ENCODE measurements around the gene RUFY4.

The RUFY4 gene

DNA sequence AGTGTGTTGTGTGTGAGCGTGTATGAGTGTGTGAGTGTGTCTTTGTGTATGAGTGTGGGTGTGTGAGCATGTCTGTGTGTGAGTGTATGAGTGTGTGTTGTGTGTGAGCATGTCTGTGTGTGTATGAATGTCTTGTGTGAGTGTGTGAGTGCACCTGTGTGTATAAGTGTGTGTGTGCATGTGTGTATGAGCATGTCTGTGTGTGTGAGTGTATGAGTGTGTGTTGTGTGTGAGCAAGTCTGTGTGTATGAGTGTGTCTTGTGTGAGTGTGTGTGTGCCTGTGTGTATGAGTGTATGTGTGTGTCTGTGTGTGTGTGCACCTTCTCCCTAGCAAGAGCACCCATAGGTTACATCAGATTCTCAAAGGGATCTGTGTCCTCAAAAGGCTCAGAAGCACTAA, 37.8 kb upstream of the RUFY4 start:
- Histone ChIP-seq H3K4me3 (ENCODE audit: low read length) (no peak overlapping the region), H3K9ac (ENCODE audit: low read length) (no peak overlapping the region), H3K36me3 (replicated peaks; ENCODE audit: low read depth, low read length) (no peaks in the 10 kb centered on the region), H3K27me3 (ENCODE audit: low read depth, low read length) (0 out of 2 replicates have a peak, but pooled peaks cover 2% of the 10 kb centered on the region), H2AFZ (ENCODE audit: low read depth, low read length) (no peak overlapping the region), H4K20me1 (ENCODE audit: insufficient read depth, low read length) (no peaks in the 10 kb centered on the region), H3K9me3 (ENCODE audit: insufficient read depth, low read length) (no peaks in the 10 kb centered on the region), H3K4me2 (ENCODE audit: low read length) (no peak overlapping the region), H3K79me2 (ENCODE audit: low read length) (no peaks in the 10 kb centered on the region), H3K4me1 (ENCODE audit: low read length) (peaks cover 6% of the 10 kb centered on the region; the same call in 1 of the 2 replicates), H3K27ac (ENCODE audit: low read length) (no peak overlapping the region)
- TF ChIP-seq, protein P1, sequence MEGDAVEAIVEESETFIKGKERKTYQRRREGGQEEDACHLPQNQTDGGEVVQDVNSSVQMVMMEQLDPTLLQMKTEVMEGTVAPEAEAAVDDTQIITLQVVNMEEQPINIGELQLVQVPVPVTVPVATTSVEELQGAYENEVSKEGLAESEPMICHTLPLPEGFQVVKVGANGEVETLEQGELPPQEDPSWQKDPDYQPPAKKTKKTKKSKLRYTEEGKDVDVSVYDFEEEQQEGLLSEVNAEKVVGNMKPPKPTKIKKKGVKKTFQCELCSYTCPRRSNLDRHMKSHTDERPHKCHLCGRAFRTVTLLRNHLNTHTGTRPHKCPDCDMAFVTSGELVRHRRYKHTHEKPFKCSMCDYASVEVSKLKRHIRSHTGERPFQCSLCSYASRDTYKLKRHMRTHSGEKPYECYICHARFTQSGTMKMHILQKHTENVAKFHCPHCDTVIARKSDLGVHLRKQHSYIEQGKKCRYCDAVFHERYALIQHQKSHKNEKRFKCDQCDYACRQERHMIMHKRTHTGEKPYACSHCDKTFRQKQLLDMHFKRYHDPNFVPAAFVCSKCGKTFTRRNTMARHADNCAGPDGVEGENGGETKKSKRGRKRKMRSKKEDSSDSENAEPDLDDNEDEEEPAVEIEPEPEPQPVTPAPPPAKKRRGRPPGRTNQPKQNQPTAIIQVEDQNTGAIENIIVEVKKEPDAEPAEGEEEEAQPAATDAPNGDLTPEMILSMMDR (IDR thresholded peaks at IDR 0.05; ENCODE audit: low read depth, low read length) = no peak
- TF ChIP-seq EZH2phosphoT487 (IDR thresholded peaks at IDR 0.05; ENCODE audit: low read depth) = no peak

DNA sequence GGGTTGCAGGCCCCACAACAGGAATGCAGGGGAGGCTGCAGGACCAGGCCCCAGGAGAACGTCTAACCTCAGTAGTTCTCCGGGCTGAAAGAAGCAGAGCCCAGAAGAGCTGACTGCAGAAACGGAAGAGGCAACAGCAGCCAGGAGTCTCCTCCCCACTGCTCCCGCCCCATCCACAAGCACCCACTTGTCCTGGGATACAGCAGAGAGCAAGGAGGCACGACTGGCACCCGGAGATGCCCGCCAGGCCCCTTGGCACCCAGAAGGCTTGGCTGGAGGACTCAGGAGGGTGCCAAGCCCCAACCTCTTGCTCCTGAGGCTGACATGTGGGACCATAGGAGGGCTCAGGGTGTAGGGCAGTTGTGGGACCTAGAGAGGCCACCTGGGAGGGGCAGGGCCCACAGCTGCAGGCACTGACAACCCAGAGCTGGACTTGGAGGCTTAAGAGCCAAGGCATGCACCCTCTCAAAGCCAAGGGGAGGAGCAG, 37.2 kb upstream of the RUFY4 start:
- H3K27ac ChIP-seq (ENCODE audit: low read length) = no peak overlapping the region
- no peaks in the 10 kb centered on the region for H3K9me3 ChIP-seq (ENCODE audit: insufficient read depth, low read length)
- H4K20me1 ChIP-seq (ENCODE audit: insufficient read depth, low read length) = no peaks in the 10 kb centered on the region
- no peak overlapping the region for H3K4me2 ChIP-seq (ENCODE audit: low read length)
- H3K9ac ChIP-seq (ENCODE audit: low read length) = no peak overlapping the region
- H3K4me3 ChIP-seq (ENCODE audit: low read length) = no peak overlapping the region
- H3K4me1 ChIP-seq (ENCODE audit: low read length) = peaks cover 6% of the 10 kb centered on the region; the same call in 1 of the 2 replicates
- H3K36me3 ChIP-seq (replicated peaks; ENCODE audit: low read depth, low read length) = no peaks in the 10 kb centered on the region
- no peak overlapping the region for H2AFZ ChIP-seq (ENCODE audit: low read depth, low read length)
- no peaks in the 10 kb centered on the region for H3K79me2 ChIP-seq (ENCODE audit: low read length)
- no peak for TF ChIP-seq EZH2phosphoT487 (IDR thresholded peaks at IDR 0.05; ENCODE audit: low read depth)
- TF ChIP-seq, protein P1 (IDR thresholded peaks at IDR 0.05; ENCODE audit: low read depth, low read length) = no peak
- 0 out of 2 replicates have a peak, but pooled peaks cover 2% of the 10 kb centered on the region for H3K27me3 ChIP-seq (ENCODE audit: low read depth, low read length)

DNA sequence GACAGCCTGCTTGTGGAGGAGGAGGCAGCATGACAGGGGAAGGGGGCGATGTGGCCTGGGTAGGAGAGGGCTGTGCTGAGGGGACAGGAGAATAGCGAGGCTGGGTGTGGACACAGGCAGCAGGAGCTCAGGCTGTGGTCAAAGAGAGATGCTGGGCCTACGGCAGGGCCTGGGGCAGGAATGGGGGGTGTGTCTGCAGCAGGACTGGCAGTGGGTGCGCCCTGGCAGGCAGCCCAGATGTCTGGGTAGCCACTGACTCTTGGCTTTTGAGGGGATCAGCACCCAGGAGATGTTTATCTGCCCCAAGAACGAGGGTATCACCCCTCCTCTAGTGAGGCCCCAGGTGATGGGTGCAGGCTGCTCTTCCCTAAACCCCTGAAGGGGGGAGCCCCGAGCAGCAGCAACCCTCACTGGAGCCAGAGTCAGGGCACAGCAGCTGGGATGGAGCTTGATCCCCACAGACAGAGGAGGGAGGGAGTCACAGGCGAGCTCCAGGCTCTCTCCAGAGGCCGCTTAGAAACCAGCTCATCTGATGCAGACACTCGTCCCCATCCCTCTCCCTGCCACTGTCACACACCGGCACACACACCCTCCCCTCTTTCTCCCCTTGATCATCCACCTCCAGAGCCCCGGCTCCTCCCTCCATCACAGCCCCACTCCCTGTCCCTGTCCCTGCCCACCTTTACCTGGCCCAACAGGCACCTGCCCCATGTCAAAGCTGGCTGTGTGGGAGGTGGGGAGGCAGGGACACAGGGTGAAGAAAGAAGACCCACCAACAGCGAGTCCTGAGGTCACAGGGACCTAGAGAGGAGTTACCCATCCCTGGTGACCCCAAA, 36.5 kb upstream of the RUFY4 start:
- Histone ChIP-seq H4K20me1 (ENCODE audit: insufficient read depth, low read length) (no peaks in the 10 kb centered on the region), H3K4me2 (ENCODE audit: low read length) (no peak overlapping the region), H3K9me3 (ENCODE audit: insufficient read depth, low read length) (no peaks in the 10 kb centered on the region), H3K4me1 (ENCODE audit: low read length) (peaks cover 6% of the 10 kb centered on the region; the same call in 1 of the 2 replicates), H3K9ac (ENCODE audit: low read length) (no peak overlapping the region), H3K4me3 (ENCODE audit: low read length) (no peak overlapping the region), H3K36me3 (replicated peaks; ENCODE audit: low read depth, low read length) (no peaks in the 10 kb centered on the region), H2AFZ (ENCODE audit: low read depth, low read length) (no peak overlapping the region), H3K27me3 (ENCODE audit: low read depth, low read length) (0 out of 2 replicates have a peak, but pooled peaks cover 2% of the 10 kb centered on the region), H3K79me2 (ENCODE audit: low read length) (no peaks in the 10 kb centered on the region), H3K27ac (ENCODE audit: low read length) (no peak overlapping the region)
- TF ChIP-seq EZH2phosphoT487 (IDR thresholded peaks at IDR 0.05; ENCODE audit: low read depth) = no peak
- TF ChIP-seq, protein P1 (IDR thresholded peaks at IDR 0.05; ENCODE audit: low read depth, low read length) = no peak

DNA sequence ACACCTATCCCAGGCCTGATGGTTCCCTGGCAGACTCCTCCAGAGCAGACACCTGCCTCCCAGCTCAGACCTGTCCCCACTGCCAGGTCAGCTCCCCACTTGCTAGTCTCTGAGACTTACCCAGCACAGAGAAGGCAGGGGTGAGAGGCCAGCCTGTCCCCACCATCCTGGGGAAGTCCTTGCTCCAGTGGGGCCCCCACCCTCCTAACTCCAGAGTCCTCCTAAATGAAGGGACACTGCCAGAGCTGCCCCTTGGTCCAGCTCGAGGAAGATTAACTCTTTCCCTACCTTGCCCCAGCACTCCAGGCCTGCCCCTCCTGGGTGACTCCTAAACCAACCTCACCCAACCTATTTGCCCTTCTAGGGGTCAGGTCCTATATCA, 35.9 kb upstream of the RUFY4 start:
- H2AFZ ChIP-seq (ENCODE audit: low read depth, low read length) = no peak overlapping the region
- no peak overlapping the region for H3K9ac ChIP-seq (ENCODE audit: low read length)
- peaks cover 6% of the 10 kb centered on the region; the same call in 1 of the 2 replicates for H3K4me1 ChIP-seq (ENCODE audit: low read length)

More for the DNA sequence above, 35.9 kb upstream of the RUFY4 start:
- 0 out of 2 replicates have a peak, but pooled peaks cover 2% of the 10 kb centered on the region for H3K27me3 ChIP-seq (ENCODE audit: low read depth, low read length)
- H4K20me1 ChIP-seq (ENCODE audit: insufficient read depth, low read length) = no peaks in the 10 kb centered on the region
- H3K9me3 ChIP-seq (ENCODE audit: insufficient read depth, low read length) = no peaks in the 10 kb centered on the region
- no peaks in the 10 kb centered on the region for H3K79me2 ChIP-seq (ENCODE audit: low read length)
- no peak overlapping the region for H3K27ac ChIP-seq (ENCODE audit: low read length)
- no peaks in the 10 kb centered on the region for H3K36me3 ChIP-seq (replicated peaks; ENCODE audit: low read depth, low read length)
- H3K4me3 ChIP-seq (ENCODE audit: low read length) = no peak overlapping the region
- TF ChIP-seq, protein P1 (IDR thresholded peaks at IDR 0.05; ENCODE audit: low read depth, low read length) = no peak
- TF ChIP-seq EZH2phosphoT487 (IDR thresholded peaks at IDR 0.05; ENCODE audit: low read depth) = no peak
- no peak overlapping the region for H3K4me2 ChIP-seq (ENCODE audit: low read length)

All from OCI-LY3 (cell line).